Keratinocyte (primary cell): Measurements from ENCODE around the gene TEX19. TPM values are rescaled to one million over a fixed set of nuclear protein-coding genes. Genes with fewer than 3 reads are reported as not detected.
"Not testable (repeated sequence)": the region's sequence is repeated elsewhere in the genome, so short reads cannot be mapped to it uniquely, and the experiment has no call there.

Source experiments
- DNase-seq: peaks from one replicate; pipeline ENCODE4 v3.0.0-alpha.2; 2011; ENCODE audit warnings: low read depth, missing footprints, low spot score
- FAIRE-seq: peaks from 2 replicates; lab custom pipeline; 2011; peaks lifted over from hg19 to GRCh38; lab: Jason Lieb, UNC
- H2AFZ ChIP-seq: 2 replicates; pipeline ENCODE4 v1.6.0; 2012; ENCODE audit warnings: low read length, control low read depth, inconsistent platforms; ENCODE audit not compliant: control insufficient read depth
- H3K27ac ChIP-seq: 2 replicates; pipeline ENCODE4 v1.5.1; 2011; ENCODE audit warnings: low read length; ENCODE audit not compliant: control insufficient read depth, insufficient read depth
- H3K27me3 ChIP-seq: 3 replicates; pipeline ENCODE4 v1.6.0; 2011; ENCODE audit warnings: low read length; ENCODE audit not compliant: control insufficient read depth, insufficient read depth; ENCODE audit errors: extremely low read depth
- H3K36me3 ChIP-seq, 2 experiments: 2 replicates in 1 of 2; 3 replicates in 1 of 2; pipeline ENCODE4 v1.5.1; 2011; ENCODE audit warnings: low read length in 2 of 2, mild to moderate bottlenecking in 1 of 2; ENCODE audit not compliant: control insufficient read depth in 2 of 2, insufficient read depth in 2 of 2; ENCODE audit errors: extremely low read depth in 1 of 2
- H3K4me1 ChIP-seq: 3 replicates; pipeline ENCODE4 v1.5.1; 2011; ENCODE audit warnings: low read length; ENCODE audit not compliant: control insufficient read depth, insufficient read depth; ENCODE audit errors: extremely low read depth
- H3K4me2 ChIP-seq: 3 replicates; pipeline ENCODE4 v1.6.0; 2011; ENCODE audit warnings: low read depth, low read length; ENCODE audit not compliant: control insufficient read depth, insufficient read depth; ENCODE audit errors: extremely low read depth
- H3K4me3 ChIP-seq, 3 experiments: fragments of 200-600 bp in 1 of 3; sonication (generic) in 1 of 3; 2 replicates in 2 of 3; 3 replicates in 1 of 3; pipeline ENCODE4 v1.5.1; 2011 to 2016; ENCODE audit warnings: low read length in 3 of 3, mild to moderate bottlenecking in 3 of 3, control low read depth in 2 of 3, inconsistent platforms in 1 of 3, low read depth in 1 of 3, mixed read lengths in 1 of 3, mixed run types in 1 of 3, moderate library complexity in 1 of 3; ENCODE audit not compliant: control insufficient read depth in 2 of 3, insufficient read depth in 2 of 3; ENCODE audit errors: extremely low read depth in 1 of 3
- H3K79me2 ChIP-seq: 2 replicates; pipeline ENCODE4 v1.6.0; 2012; ENCODE audit warnings: low read length; ENCODE audit not compliant: control insufficient read depth, insufficient read depth
- H3K9ac ChIP-seq: 3 replicates; pipeline ENCODE4 v1.6.0; 2011; ENCODE audit warnings: low read length; ENCODE audit not compliant: control insufficient read depth, insufficient read depth; ENCODE audit errors: extremely low read depth
- H3K9me1 ChIP-seq: 3 replicates; pipeline ENCODE4 v1.6.0; 2011; ENCODE audit warnings: low read length; ENCODE audit not compliant: control insufficient read depth, insufficient read depth; ENCODE audit errors: extremely low read depth
- H3K9me3 ChIP-seq: 2 replicates; pipeline ENCODE4 v1.5.1; 2012; ENCODE audit warnings: low read depth, low read length; ENCODE audit not compliant: control insufficient read depth
- H4K20me1 ChIP-seq: 3 replicates; pipeline ENCODE4 v1.6.0; 2011; ENCODE audit warnings: low read length; ENCODE audit not compliant: control insufficient read depth, insufficient read depth; ENCODE audit errors: extremely low read depth
- EZH2 ChIP-seq: IDR thresholded peaks from one replicate; pipeline ENCODE4 v1.6.1; 2012; ENCODE audit warnings: inconsistent platforms, mild to moderate bottlenecking, low read length, moderate library complexity
- dilution Hi-C: fragments of 300-500 bp; cut with MboI; formaldehyde crosslinking; loops from one replicate; pipeline ENCODE4 v1.7.0; 2020; ENCODE audit warnings: low sequenced_read_pairs; ENCODE audit not compliant: extremely low pct_ligation_motif_present
- polyA plus RNA-seq, 5 experiments: library from polyadenylated mRNA; depleted of rRNA in 3 of 5; stranded (reverse) in 3 of 5; stranded (forward) in 1 of 5; unstranded in 1 of 5; fragments of >200 nt; gene quantifications; 1 replicate in 1 of 5; 2 replicates in 3 of 5; 3 replicates in 1 of 5; pipeline versions ENCODE4 v1.2.1 to v1.2.3, GENCODE V29; 2011 to 2012; ENCODE audit warnings: missing spikeins in 2 of 5, low read depth in 1 of 5, low replicate concordance in 1 of 5
- TF ChIP-seq, protein P1 (sequence below), 3 experiments: IDR thresholded peaks in 1 of 3; conservative IDR thresholded peaks in 1 of 3; optimal IDR thresholded peaks in 1 of 3; 2 replicates in 2 of 3; 3 replicates in 1 of 3; pipeline versions ENCODE3 to v1.5.1; 2011; ENCODE audit warnings: low read length in 3 of 3, mild to moderate bottlenecking in 3 of 3, moderate library complexity in 2 of 3, control low read depth in 1 of 3, inconsistent platforms in 1 of 3; ENCODE audit not compliant: insufficient read depth in 2 of 3; ENCODE audit errors: extremely low read depth in 1 of 3

TEX19 gene
- polyA plus RNA-seq, 1 donor (not counting 4 experiments of a cell fraction or from before 2014, with no cell fraction given) = not detected

DNA sequence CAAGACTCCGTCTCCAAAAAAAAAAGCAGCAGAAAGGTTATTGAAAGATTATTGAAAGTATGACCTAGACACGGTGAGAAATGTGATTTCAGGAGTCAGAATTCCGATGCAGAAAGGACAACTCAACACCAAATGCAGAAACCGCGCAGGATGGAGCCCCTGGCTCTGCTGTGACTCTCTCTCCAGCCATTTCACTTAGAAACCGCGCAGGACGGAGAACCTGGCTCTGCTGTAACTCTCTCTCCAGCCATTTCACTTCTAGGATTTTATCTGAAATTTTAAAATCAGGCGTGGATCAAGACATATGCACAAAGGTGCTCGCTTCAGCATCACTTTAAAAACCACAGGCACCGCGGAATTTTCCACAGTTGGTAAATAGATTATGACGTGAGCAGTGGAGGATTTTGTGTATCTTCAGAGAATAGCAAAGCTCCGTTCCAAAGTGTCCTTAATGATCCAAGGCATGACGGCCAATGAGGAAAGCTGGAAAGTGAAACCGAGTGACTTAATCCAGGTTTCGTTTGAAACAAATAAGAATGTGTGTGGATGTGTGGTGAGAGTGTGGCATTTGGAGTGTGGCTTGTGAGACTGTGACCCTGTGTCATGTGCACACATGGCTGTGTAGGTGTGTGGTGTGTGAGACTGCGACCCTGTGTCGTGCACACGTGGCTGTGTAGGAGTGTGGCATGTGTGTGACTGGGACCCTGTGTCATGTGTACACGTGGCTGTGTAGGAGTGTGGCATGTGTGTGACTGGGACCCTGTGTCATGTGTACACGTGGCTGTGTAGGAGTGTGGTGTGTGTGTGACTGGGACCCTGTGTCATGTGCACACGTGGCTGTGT is 22.0 kb downstream of the TEX19 start:
- no peak for FAIRE-seq
- Histone ChIP-seq H3K9ac (no peak overlapping the region), H3K27me3 (peaks cover 66% of the 10 kb centered on the region), H3K79me2 (no peaks in the 10 kb centered on the region), H2AFZ (no peak overlapping the region), H3K4me1 (peaks cover 12% of the 10 kb centered on the region), H3K4me3 (no peak overlapping the region), H3K9me3 (no peaks in the 10 kb centered on the region), H3K4me2 (peak overlapping the region; percentile 5), H3K9me1 (no peaks in the 10 kb centered on the region), H4K20me1 (no peaks in the 10 kb centered on the region), H3K36me3 (no peaks in the 10 kb centered on the region), H3K27ac (no peak overlapping the region)
- TF ChIP-seq, protein P1, sequence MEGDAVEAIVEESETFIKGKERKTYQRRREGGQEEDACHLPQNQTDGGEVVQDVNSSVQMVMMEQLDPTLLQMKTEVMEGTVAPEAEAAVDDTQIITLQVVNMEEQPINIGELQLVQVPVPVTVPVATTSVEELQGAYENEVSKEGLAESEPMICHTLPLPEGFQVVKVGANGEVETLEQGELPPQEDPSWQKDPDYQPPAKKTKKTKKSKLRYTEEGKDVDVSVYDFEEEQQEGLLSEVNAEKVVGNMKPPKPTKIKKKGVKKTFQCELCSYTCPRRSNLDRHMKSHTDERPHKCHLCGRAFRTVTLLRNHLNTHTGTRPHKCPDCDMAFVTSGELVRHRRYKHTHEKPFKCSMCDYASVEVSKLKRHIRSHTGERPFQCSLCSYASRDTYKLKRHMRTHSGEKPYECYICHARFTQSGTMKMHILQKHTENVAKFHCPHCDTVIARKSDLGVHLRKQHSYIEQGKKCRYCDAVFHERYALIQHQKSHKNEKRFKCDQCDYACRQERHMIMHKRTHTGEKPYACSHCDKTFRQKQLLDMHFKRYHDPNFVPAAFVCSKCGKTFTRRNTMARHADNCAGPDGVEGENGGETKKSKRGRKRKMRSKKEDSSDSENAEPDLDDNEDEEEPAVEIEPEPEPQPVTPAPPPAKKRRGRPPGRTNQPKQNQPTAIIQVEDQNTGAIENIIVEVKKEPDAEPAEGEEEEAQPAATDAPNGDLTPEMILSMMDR (optimal IDR thresholded peaks at IDR 0.05 in 1 of 3, IDR thresholded peaks at IDR 0.05 in 1 of 3, conservative IDR thresholded peaks at IDR 0.05 in 1 of 3; ENCODE audit: extremely low read depth in 1 of 3, insufficient read depth in 2 of 3, low read length in 3 of 3) = no peak
- TF ChIP-seq EZH2 = no peak
- dilution Hi-C loops = no loop called here
- DNase-seq = no peak

DNA sequence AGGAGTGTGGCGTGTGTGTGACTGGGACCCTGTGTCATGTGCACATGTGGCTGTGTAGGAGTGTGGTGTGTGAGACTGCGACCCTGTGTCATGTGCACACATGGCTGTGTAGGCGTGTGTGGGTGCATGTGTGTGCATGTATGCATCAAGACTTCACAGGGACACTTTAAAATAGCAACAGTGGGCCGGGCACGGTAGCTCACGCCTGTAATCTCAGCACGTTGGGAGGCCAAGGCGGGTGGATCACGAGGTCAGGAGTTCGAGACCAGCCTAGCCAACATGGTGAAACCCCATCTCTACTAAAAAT is 22.6 kb downstream of the TEX19 start:
- H3K27ac ChIP-seq, dilution Hi-C loops, H3K36me3 ChIP-seq, DNase-seq, H3K79me2 ChIP-seq, H3K9me3 ChIP-seq, H3K4me2 ChIP-seq, H3K9me1 ChIP-seq, H3K9ac ChIP-seq, H3K4me3 ChIP-seq, FAIRE-seq, H2AFZ ChIP-seq, H4K20me1 ChIP-seq: not testable (repeated sequence)
- H3K4me1 ChIP-seq = peaks cover 12% of the 10 kb centered on the region
- H3K27me3 ChIP-seq = peaks cover 68% of the 10 kb centered on the region

DNA sequence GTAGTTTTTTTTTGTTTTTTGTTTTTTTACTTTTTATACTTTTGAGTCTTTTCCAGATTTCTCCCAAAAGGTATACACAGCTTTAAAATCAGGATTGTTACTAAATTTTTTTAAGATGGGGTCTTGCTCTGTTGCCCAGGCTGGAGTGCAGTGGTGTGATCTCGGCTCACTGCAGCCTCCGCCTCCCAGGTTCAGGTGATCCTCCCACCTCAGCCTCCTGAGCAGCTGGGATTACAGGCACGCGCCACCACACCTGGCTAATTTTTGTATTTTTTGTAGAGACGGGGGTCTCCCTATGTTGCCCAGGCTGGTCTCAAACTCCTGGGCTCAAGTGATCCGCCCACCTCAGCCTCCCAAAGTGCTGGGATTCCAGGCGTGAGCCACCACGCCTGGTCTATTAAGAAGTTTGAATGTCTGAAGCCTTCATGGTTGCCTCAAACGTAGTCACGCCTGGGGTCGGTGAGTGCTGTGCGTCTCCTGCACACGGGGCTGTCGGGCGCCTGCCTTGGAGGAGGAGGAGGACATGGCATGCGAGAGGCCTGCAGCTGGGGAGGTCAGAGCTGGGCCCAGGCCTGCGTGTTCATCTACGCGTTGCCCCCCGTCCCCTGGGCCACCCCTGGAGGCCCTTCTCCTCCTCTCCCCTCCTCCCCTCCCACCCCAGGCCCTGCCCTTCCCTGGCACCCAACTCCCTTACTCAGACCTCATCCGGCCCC is 23.3 kb downstream of the TEX19 start:
- H4K20me1 ChIP-seq, FAIRE-seq, H3K27ac ChIP-seq, dilution Hi-C loops, H3K36me3 ChIP-seq, H3K4me3 ChIP-seq, H3K9me1 ChIP-seq, H3K9me3 ChIP-seq, H3K79me2 ChIP-seq, H3K4me2 ChIP-seq, DNase-seq, H3K9ac ChIP-seq, H2AFZ ChIP-seq: not testable (repeated sequence)
- Histone ChIP-seq H3K4me1 (peaks cover 12% of the 10 kb centered on the region), H3K27me3 (peaks cover 74% of the 10 kb centered on the region)
